HepG2 (cell line): ENCODE data around the gene SCMH1. TPM values are rescaled to one million over a fixed set of nuclear protein-coding genes. Genes with fewer than 3 reads are reported as not detected.

Experiments used
- ARID3A ChIP-seq: IDR thresholded peaks from 2 replicates; pipeline ENCODE4 v1.6.1; 2012; ENCODE audit warnings: low read depth, low read length, improper control_type of control experiment
- ARNT2 ChIP-seq: sonication (generic); formaldehyde crosslinking; IDR thresholded peaks from 2 replicates; pipeline ENCODE4 v1.8.0; 2022; ENCODE audit warnings: mild to moderate bottlenecking, low read depth, missing genetic modification reagents, moderate library complexity
- CREB1 ChIP-seq, 2 experiments: fragments of 450-650 bp in 1 of 2; IDR thresholded peaks; 2 replicates each; pipeline ENCODE4 v1.6.1; 2016 to 2017; ENCODE audit warnings: control low read depth in 1 of 2, mild to moderate bottlenecking in 1 of 2, missing compliant biosample characterization in 1 of 2, missing genetic modification characterization in 1 of 2
- FOSL2 ChIP-seq: sonication (generic); formaldehyde crosslinking; IDR thresholded peaks from 2 replicates; pipeline ENCODE4 v1.4.0; 2020; ENCODE audit warnings: missing genetic modification reagents
- FOXA3 ChIP-seq: IDR thresholded peaks from 2 replicates; pipeline ENCODE4 v1.6.1; 2016; ENCODE audit warnings: missing genetic modification reagents, missing compliant biosample characterization
- GZF1 ChIP-seq: sonication (generic); formaldehyde crosslinking; IDR thresholded peaks from 2 replicates; pipeline ENCODE4 v1.5.1; 2020; ENCODE audit warnings: mild to moderate bottlenecking, missing genetic modification reagents
- HOXA3 ChIP-seq: sonication (generic); formaldehyde crosslinking; IDR thresholded peaks from 2 replicates; pipeline ENCODE4 v1.5.0; 2020; ENCODE audit warnings: missing genetic modification reagents
- POGK ChIP-seq: sonication (generic); formaldehyde crosslinking; conservative IDR thresholded peaks from 2 replicates; pipeline ENCODE4 v1.8.0; 2022; ENCODE audit warnings: mild to moderate bottlenecking, moderate library complexity, missing genetic modification reagents
- SALL1 ChIP-seq: sonication (generic); formaldehyde crosslinking; IDR thresholded peaks from 2 replicates; pipeline ENCODE4 v1.8.0; 2022; ENCODE audit warnings: mild to moderate bottlenecking, missing genetic modification reagents
- SMC3 ChIP-seq: IDR thresholded peaks from 2 replicates; pipeline ENCODE4 v1.6.1; 2011; ENCODE audit warnings: low read length, improper control_type of control experiment
- TFE3 ChIP-seq: IDR thresholded peaks from 2 replicates; pipeline ENCODE4 v1.6.1; 2016
- THAP11 ChIP-seq: IDR thresholded peaks from 2 replicates; pipeline ENCODE4 v1.6.1; 2016; ENCODE audit warnings: missing biosample characterization, missing genetic modification reagents
- TRIM22 ChIP-seq: fragments of 450-650 bp; IDR thresholded peaks from 2 replicates; pipeline ENCODE4 v1.6.1; 2017
- YEATS2 ChIP-seq: sonication (generic); formaldehyde crosslinking; IDR thresholded peaks from 2 replicates; pipeline ENCODE4 v1.4.0; 2020; ENCODE audit warnings: missing genetic modification reagents, borderline replicate concordance
- ZFP82 ChIP-seq: sonication (generic); formaldehyde crosslinking; IDR thresholded peaks from 2 replicates; pipeline ENCODE4 v1.5.1; 2020; ENCODE audit warnings: mild to moderate bottlenecking, missing genetic modification reagents, borderline replicate concordance
- ZNF549 ChIP-seq: sonication (generic); formaldehyde crosslinking; IDR thresholded peaks from 2 replicates; pipeline ENCODE4 v1.5.0; 2020; ENCODE audit warnings: missing genetic modification reagents
- ZNF570 ChIP-seq: sonication (generic); formaldehyde crosslinking; IDR thresholded peaks from 2 replicates; pipeline ENCODE4 v1.4.0; 2020; ENCODE audit warnings: mild to moderate bottlenecking, missing genetic modification reagents, borderline replicate concordance
- ZNF784 ChIP-seq: sonication (generic); formaldehyde crosslinking; IDR thresholded peaks from 2 replicates; pipeline ENCODE4 v1.5.1; 2020; ENCODE audit warnings: missing genetic modification reagents, mild to moderate bottlenecking, borderline replicate concordance
- polyA plus RNA-seq, 8 experiments: library from polyadenylated mRNA; depleted of rRNA in 3 of 8; stranded (reverse) in 7 of 8; unstranded in 1 of 8; fragments of >200 nt; fragmentation: Illumina TruSeq in 4 of 8; extraction: Trizol in 4 of 8; gene quantifications; 2 replicates each; pipeline versions ENCODE4 v1.2.1 to v1.2.3, GENCODE V29; 2011 to 2016; ENCODE audit warnings: low read depth in 4 of 8, missing spikeins in 1 of 8, mixed read lengths in 1 of 8; ENCODE audit not compliant: insufficient read depth in 1 of 8
- total RNA-seq, 5 experiments: library from RNA; depleted of rRNA; stranded (reverse); fragments of >200 nt; fragmentation: Illumina TruSeq; extraction: Trizol; gene quantifications; 2 replicates each; pipeline ENCODE4 v1.2.3, GENCODE V29; 2016; ENCODE audit warnings: low read depth in 1 of 5

SCMH1 gene
- total and polyA plus RNA-seq, 2 of the 13 experiments (the other 11 are each of a cell fraction or from before 2014, with no cell fraction given) = 41.8 to 52.6 TPM

- no peak for TF ChIP-seq POGK
- TF ChIP-seq FOXA3 (CRISPR knock-in tag) = peak; percentile 31; the same call in 1 of the 2 replicates
- TF ChIP-seq FOSL2 = peak; percentile 89
- no peak for TF ChIP-seq TRIM22
- TF ChIP-seq ZNF549 (CRISPR knock-in tag) = no peak
- no peak for TF ChIP-seq HOXA3 (CRISPR knock-in tag)
- no peak for TF ChIP-seq YEATS2 (CRISPR knock-in tag)
- TF ChIP-seq TFE3 (CRISPR knock-in tag) = peak; percentile 91
- 0 out of 2 replicates have a peak, but pooled peaks have one; percentile 16 for TF ChIP-seq THAP11 (CRISPR knock-in tag)
- peak; percentile 48; the same call in 1 of the 2 replicates for TF ChIP-seq SMC3
- TF ChIP-seq GZF1 (CRISPR knock-in tag) = no peak
- no peak for TF ChIP-seq ZFP82 (CRISPR knock-in tag)
- TF ChIP-seq ARNT2 = no peak
- peak; percentile 13; the same call in 1 of the 2 replicates for TF ChIP-seq SALL1 (CRISPR knock-in tag)
- no peak for TF ChIP-seq ZNF570 (CRISPR knock-in tag)
- TF ChIP-seq CREB1 (IDR thresholded peaks at IDR 0.05) = peak; percentile 14; the same call in 1 of the 2 replicates
- TF ChIP-seq CREB1 (CRISPR knock-in tag; IDR thresholded peaks at IDR 0.05) = peak; percentile 70
- peak; percentile 94 for TF ChIP-seq ARID3A
- 0 out of 2 replicates have a peak, but pooled peaks have one; percentile 30 for TF ChIP-seq ZNF784 (CRISPR knock-in tag)
Measured at GRCh38 chr1:41122851-41123518, 119.1 kb downstream of the SCMH1 start (continued).
